ENCODE data around the gene IPMK.

The IPMK gene

DNA sequence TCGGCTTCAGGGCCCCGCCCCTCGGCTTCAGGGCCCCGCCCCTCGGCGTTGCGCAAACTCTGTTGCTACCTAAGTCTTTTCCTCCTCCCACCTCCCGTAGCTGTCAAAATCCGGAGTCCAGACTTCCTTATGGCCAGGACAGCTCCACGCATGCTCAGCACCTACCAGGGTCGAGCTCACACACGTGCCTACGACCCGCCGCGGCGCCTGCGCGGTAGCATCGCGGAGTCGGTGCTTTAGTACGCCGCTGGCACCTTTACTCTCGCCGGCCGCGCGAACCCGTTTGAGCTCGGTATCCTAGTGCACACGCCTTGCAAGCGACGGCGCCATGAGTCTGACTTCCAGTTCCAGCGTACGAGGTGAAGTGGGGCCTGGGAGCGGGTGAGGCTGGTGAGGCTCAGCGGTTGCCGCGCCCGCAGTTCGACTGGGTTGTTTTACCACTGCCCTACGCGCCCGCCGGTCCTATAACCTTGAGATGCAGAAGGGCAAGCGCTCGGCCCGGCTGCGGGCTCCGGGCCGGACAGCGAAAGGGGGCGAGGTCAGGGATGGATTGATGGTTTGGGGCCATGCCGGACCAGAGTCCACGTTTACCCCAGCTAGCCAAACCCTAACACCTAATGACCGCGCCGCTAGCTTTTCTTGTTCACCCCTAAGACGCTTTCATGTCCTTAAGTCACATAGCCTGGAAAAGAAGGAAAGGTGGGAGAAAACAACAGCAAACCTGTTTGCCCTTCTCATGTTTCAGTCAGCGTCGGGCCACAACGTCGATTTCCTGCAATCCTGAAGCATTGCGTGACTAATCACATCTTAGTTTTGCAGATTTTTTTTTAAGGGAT is 1.5 kb upstream of the IPMK start, which contains the start of gene CISD1 (continued):
- TF ChIP-seq ZNF544 (tag by site-specific recombination; IDR thresholded peaks at IDR 0.05) = no peak
- TF ChIP-seq MYNN (tag by site-specific recombination; IDR thresholded peaks at IDR 0.05; ENCODE audit: borderline replicate concordance) = no peak
- TF ChIP-seq SCRT2 (tag by site-specific recombination; IDR thresholded peaks at IDR 0.05) = peak; percentile 78
- TF ChIP-seq ZNF274 (IDR thresholded peaks at IDR 0.05; ENCODE audit: low read length) = no peak
- TF ChIP-seq ZNF274 (tag by site-specific recombination; IDR thresholded peaks at IDR 0.05; ENCODE audit: borderline replicate concordance) = no peak
- TF ChIP-seq ZEB2 (tag by site-specific recombination; IDR thresholded peaks at IDR 0.05) = peak; percentile 78
- TF ChIP-seq, protein P1, sequence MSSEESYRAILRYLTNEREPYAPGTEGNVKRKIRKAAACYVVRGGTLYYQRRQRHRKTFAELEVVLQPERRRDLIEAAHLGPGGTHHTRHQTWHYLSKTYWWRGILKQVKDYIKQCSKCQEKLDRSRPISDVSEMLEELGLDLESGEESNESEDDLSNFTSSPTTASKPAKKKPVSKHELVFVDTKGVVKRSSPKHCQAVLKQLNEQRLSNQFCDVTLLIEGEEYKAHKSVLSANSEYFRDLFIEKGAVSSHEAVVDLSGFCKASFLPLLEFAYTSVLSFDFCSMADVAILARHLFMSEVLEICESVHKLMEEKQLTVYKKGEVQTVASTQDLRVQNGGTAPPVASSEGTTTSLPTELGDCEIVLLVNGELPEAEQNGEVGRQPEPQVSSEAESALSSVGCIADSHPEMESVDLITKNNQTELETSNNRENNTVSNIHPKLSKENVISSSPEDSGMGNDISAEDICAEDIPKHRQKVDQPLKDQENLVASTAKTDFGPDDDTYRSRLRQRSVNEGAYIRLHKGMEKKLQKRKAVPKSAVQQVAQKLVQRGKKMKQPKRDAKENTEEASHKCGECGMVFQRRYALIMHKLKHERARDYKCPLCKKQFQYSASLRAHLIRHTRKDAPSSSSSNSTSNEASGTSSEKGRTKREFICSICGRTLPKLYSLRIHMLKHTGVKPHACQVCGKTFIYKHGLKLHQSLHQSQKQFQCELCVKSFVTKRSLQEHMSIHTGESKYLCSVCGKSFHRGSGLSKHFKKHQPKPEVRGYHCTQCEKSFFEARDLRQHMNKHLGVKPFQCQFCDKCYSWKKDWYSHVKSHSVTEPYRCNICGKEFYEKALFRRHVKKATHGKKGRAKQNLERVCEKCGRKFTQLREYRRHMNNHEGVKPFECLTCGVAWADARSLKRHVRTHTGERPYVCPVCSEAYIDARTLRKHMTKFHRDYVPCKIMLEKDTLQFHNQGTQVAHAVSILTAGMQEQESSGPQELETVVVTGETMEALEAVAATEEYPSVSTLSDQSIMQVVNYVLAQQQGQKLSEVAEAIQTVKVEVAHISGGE (tag by site-specific recombination; conservative IDR thresholded peaks at IDR 0.05; ENCODE audit: low read depth) = no peak; the same call in 1 of the 2 replicates
- TF ChIP-seq, protein P2, sequence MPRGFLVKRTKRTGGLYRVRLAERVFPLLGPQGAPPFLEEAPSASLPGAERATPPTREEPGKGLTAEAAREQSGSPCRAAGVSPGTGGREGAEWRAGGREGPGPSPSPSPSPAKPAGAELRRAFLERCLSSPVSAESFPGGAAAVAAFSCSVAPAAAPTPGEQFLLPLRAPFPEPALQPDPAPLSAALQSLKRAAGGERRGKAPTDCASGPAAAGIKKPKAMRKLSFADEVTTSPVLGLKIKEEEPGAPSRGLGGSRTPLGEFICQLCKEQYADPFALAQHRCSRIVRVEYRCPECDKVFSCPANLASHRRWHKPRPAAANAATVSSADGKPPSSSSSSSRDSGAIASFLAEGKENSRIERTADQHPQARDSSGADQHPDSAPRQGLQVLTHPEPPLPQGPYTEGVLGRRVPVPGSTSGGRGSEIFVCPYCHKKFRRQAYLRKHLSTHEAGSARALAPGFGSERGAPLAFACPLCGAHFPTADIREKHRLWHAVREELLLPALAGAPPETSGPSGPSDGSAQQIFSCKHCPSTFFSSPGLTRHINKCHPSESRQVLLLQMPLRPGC (tag by site-specific recombination; IDR thresholded peaks at IDR 0.05) = no peak
- TF ChIP-seq ZNF23 (tag by site-specific recombination; IDR thresholded peaks at IDR 0.05; ENCODE audit: borderline replicate concordance) = no peak
- TF ChIP-seq ZNF626 (tag by site-specific recombination; IDR thresholded peaks at IDR 0.05) = no peak
- TF ChIP-seq, protein P3, sequence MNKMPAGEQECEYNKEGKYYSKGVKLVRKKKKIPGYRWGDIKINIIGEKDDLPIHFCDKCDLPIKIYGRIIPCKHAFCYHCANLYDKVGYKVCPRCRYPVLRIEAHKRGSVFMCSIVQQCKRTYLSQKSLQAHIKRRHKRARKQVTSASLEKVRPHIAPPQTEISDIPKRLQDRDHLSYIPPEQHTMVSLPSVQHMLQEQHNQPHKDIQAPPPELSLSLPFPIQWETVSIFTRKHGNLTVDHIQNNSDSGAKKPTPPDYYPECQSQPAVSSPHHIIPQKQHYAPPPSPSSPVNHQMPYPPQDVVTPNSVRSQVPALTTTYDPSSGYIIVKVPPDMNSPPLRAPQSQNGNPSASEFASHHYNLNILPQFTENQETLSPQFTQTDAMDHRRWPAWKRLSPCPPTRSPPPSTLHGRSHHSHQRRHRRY (tag by site-specific recombination; IDR thresholded peaks at IDR 0.05) = no peak
- no peak for TF ChIP-seq ZNF354C (tag by site-specific recombination; IDR thresholded peaks at IDR 0.05; ENCODE audit: borderline replicate concordance, low read depth)
- TF ChIP-seq ZNF292 (tag by site-specific recombination; IDR thresholded peaks at IDR 0.05; ENCODE audit: borderline replicate concordance, low read depth) = no peak
- no peak for TF ChIP-seq ZNF19 (tag by site-specific recombination; IDR thresholded peaks at IDR 0.05; ENCODE audit: low read depth)
- no peak for TF ChIP-seq ZNF623 (tag by site-specific recombination; IDR thresholded peaks at IDR 0.05)
- TF ChIP-seq KLF9 (tag by site-specific recombination; IDR thresholded peaks at IDR 0.05; ENCODE audit: low read depth) = peak; percentile 95
- TF ChIP-seq, protein P4, sequence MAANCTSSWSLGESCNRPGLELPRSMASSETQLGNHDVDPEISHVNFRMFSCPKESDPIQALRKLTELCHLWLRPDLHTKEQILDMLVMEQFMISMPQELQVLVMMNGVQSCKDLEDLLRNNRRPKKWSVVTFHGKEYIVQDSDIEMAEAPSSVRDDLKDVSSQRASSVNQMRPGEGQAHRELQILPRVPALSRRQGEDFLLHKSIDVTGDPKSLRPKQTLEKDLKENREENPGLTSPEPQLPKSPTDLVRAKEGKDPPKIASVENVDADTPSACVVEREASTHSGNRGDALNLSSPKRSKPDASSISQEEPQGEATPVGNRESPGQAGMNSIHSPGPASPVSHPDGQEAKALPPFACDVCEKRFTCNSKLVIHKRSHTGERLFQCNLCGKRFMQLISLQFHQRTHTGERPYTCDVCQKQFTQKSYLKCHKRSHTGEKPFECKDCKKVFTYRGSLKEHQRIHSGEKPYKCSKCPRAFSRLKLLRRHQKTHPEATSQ (tag by site-specific recombination; IDR thresholded peaks at IDR 0.05) = no peak
- TF ChIP-seq RBAK (tag by site-specific recombination; IDR thresholded peaks at IDR 0.05) = no peak
- no peak for TF ChIP-seq OSR2 (tag by site-specific recombination; IDR thresholded peaks at IDR 0.05)
- no peak for TF ChIP-seq ZNF302 (tag by site-specific recombination; IDR thresholded peaks at IDR 0.05; ENCODE audit: low read depth)
- TF ChIP-seq ZBTB1 (tag by site-specific recombination; IDR thresholded peaks at IDR 0.05) = no peak
- TF ChIP-seq, protein P5, sequence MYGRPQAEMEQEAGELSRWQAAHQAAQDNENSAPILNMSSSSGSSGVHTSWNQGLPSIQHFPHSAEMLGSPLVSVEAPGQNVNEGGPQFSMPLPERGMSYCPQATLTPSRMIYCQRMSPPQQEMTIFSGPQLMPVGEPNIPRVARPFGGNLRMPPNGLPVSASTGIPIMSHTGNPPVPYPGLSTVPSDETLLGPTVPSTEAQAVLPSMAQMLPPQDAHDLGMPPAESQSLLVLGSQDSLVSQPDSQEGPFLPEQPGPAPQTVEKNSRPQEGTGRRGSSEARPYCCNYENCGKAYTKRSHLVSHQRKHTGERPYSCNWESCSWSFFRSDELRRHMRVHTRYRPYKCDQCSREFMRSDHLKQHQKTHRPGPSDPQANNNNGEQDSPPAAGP (tag by site-specific recombination; IDR thresholded peaks at IDR 0.05) = no peak; the same call in 1 of the 2 replicates
- TF ChIP-seq ZNF391 (tag by site-specific recombination; IDR thresholded peaks at IDR 0.05; ENCODE audit: borderline replicate concordance, low read depth) = no peak
- TF ChIP-seq ZNF624 (tag by site-specific recombination; IDR thresholded peaks at IDR 0.05) = no peak
- TF ChIP-seq, protein P6, sequence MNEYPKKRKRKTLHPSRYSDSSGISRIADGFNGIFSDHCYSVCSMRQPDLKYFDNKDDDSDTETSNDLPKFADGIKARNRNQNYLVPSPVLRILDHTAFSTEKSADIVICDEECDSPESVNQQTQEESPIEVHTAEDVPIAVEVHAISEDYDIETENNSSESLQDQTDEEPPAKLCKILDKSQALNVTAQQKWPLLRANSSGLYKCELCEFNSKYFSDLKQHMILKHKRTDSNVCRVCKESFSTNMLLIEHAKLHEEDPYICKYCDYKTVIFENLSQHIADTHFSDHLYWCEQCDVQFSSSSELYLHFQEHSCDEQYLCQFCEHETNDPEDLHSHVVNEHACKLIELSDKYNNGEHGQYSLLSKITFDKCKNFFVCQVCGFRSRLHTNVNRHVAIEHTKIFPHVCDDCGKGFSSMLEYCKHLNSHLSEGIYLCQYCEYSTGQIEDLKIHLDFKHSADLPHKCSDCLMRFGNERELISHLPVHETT (tag by site-specific recombination; IDR thresholded peaks at IDR 0.05) = no peak
- no peak for TF ChIP-seq ZNF311 (tag by site-specific recombination; IDR thresholded peaks at IDR 0.05; ENCODE audit: borderline replicate concordance)

All from HEK293 (cell line).